GM21515 (cell line): ENCODE results near the gene ARHGAP20.
"Not testable (repeated sequence)": the region's sequence is repeated elsewhere in the genome, so short reads cannot be mapped to it uniquely, and the experiment has no call there.

Experiments
- ATAC-seq: cut with Tn5 transposase; IDR thresholded peaks from one replicate; pipeline ENCODE4 v1.9.1; 2021; ENCODE audit not compliant: unreplicated experiment

ARHGAP20 gene

GRCh38 chr11:110619366-110619765, 92.9 kb downstream of the ARHGAP20 start:
- not testable (repeated sequence) for ATAC-seq

- ATAC-seq = no peak
These were observed 98.2 kb downstream of the ARHGAP20 start for GRCh38 chr11:110614031-110614430.

GRCh38 chr11:110613197-110613918, 98.9 kb downstream of the ARHGAP20 start:
- ATAC-seq = no peak

GRCh38 chr11:110606415-110606814, 105.8 kb downstream of the ARHGAP20 start:
- no peak for ATAC-seq

GRCh38 chr11:110601936-110602335, 110.3 kb downstream of the ARHGAP20 start:
- ATAC-seq = no peak

GRCh38 chr11:110600322-110600721, 111.9 kb downstream of the ARHGAP20 start:
- ATAC-seq = no peak

GRCh38 chr11:110599207-110599606, 113.0 kb downstream of the ARHGAP20 start:
- no peak for ATAC-seq

GRCh38 chr11:110598725-110599124, 113.5 kb downstream of the ARHGAP20 start:
- ATAC-seq = no peak

- ATAC-seq = no peak
These were observed 124.3 kb downstream of the ARHGAP20 start for GRCh38 chr11:110587972-110588371.

GRCh38 chr11:110587129-110587528, 125.1 kb downstream of the ARHGAP20 start:
- ATAC-seq = no peak

- no peak for ATAC-seq
These were observed 128.1 kb downstream of the ARHGAP20 start for GRCh38 chr11:110584150-110584549.

GRCh38 chr11:110582728-110583432, 129.4 kb downstream of the ARHGAP20 start:
- ATAC-seq = no peak

GRCh38 chr11:110580571-110580970, 131.7 kb downstream of the ARHGAP20 start:
- no peak for ATAC-seq

- no peak for ATAC-seq
These were observed 138.8 kb downstream of the ARHGAP20 start for GRCh38 chr11:110573411-110573810.

GRCh38 chr11:110571081-110571720, 141.0 kb downstream of the ARHGAP20 start:
- ATAC-seq = no peak

- ATAC-seq = no peak
These were observed 145.7 kb downstream of the ARHGAP20 start for GRCh38 chr11:110566577-110566976.

GRCh38 chr11:110565357-110566336, 146.6 kb downstream of the ARHGAP20 start:
- ATAC-seq = no peak

- ATAC-seq = no peak
These were observed 147.4 kb downstream of the ARHGAP20 start for GRCh38 chr11:110564676-110565356.

GRCh38 chr11:110544779-110545178, 167.5 kb downstream of the ARHGAP20 start:
- no peak for ATAC-seq

- ATAC-seq = no peak
These were observed 174.1 kb downstream of the ARHGAP20 start for GRCh38 chr11:110538154-110538553.
